GM21825 (cell line): ENCODE measurements around the gene KCNT1.

Experiments used
- ATAC-seq: cut with Tn5 transposase; IDR thresholded peaks from one replicate; pipeline ENCODE4 v1.9.1; 2021; ENCODE audit warnings: mild to moderate bottlenecking, moderate library complexity; ENCODE audit not compliant: unreplicated experiment

Gene KCNT1

DNA sequence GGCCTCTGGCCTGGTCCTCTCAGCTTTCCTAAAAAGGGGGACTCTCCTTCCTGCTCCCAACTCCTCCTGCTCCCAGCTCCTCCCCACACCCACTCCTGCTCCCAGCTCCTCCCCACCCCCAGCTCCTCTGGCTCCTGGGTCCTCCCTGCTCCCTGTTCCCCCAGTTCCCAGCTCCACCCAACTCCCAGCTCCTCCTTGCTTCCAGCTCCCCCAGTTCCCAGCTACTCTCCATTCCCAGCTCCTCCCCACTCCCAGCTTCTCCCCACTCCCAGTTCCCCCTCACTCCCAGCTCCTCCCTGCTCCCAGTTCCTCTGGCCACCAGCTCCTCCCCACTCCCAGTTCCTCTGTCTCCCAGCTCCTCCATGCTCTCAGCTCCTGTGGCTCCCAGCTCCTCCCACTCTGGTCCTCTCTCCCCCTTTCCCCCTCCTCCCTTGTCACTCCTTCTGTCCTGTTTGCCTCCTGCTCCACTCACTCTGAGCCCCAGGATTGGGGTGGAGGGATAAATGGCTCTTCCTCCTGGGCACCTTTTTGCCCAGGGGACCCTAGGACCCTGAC is 75.7 kb downstream of the KCNT1 start:
- ATAC-seq, result no peak

- ATAC-seq, result no peak
Measured at GRCh38 chr9:135778421-135778820, 76.4 kb downstream of the KCNT1 start.

- no peak for ATAC-seq
Measured at GRCh38 chr9:135779571-135779970, 77.6 kb downstream of the KCNT1 start.

GRCh38 chr9:135780086-135780485 is 78.1 kb downstream of the KCNT1 start:
- no peak for ATAC-seq

DNA sequence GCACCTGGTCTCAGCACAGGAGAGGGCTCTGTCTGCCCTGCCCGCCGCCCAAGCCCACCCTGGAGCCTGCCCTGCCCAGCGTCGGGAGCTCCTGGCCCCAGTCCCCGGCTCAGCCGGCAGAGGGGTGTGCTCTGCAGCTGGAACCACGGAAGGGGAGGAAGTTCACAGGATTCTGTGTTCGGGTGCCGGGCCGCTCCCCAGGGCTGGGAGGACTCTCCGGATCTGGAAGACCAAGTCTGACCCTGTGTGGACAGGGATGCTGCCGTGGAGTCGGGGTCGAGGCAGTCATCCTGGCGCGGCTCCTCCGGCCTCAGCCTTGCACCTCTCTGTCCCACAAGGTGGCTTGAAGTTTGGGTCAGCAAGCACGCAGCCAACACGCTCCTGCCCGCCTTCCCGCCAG is 78.6 kb downstream of the KCNT1 start:
- no peak for ATAC-seq

DNA sequence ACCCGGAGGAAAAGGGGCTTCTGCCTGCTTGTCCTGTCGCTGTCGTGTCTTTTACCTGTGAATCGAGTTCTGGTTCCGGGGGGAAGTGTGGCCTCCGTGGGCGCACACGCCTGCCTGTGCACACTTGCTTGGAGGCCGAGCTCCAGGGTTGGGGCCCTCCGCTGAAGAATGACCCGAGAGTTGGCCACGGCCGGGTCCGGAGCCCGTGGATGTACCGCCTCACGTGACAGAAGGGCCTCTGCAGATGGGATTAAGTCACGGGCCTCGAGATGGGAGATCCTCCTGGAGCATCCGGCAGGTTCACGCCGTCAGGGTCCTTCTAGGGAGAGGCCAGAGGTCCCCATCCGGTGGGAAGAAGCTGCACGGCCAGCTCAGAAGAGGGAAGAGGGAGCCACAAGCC is 81.0 kb downstream of the KCNT1 start:
- no peak for ATAC-seq

DNA sequence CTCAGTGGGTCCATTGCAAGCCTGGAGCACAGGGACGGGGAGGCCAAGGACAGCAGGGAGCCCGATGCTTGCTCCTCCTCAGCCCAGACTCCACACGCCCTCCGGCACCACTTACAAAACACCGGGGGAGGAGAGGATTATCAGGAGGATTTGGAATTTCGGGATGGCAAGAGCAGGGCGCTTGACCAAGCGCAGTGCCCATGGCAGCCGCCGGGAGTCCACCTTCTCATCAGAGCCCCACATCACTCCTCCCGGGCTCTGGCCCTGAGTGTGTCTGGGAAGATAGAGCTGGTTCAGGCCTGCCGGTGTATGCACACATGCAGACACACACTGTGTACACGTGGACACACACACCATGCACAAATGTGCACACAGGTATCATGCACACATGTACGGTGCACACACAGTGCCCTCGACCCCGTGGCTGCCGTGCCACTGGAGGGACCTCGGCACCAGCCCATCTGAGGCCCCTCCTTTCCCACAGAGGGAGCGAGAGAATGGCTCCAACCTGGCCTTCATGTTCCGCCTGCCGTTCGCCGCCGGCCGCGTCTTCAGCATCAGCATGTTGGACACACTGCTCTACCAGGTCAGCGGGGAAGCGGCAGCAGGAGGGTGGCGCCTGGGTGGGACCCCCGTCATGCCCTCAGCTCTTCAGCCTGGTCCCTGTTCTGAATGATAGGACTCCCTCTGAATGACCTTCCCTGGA is 81.7 kb downstream of the KCNT1 start:
- ATAC-seq, result no peak

DNA sequence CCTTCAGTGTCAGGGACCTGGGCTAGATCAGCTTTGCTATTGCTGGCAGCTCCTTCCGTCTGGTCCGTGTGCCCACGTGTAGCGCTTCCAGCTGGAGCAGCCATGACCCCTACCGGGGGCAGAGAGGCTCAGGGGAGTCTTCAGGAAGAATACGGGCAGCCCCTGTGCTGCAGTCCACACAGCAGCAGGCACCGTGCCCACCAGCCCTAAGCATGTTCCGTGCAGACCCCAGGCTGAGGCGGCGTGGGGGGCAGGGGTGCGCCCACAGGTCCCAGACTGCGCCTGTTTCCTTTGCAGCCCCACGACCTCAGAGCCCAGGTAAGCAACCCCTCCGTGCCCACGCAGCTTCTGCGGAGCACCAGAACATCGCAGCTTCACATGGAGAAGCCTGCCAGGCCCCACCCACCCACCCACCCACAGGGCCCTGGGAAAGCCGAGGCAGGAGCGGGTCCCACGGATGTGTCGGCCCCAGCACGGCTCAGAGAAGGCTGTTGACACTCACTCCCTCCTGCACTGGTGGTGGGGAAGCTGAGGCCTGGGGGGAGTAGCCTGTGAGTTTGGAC is 83.1 kb downstream of the KCNT1 start:
- ATAC-seq, result no peak

DNA sequence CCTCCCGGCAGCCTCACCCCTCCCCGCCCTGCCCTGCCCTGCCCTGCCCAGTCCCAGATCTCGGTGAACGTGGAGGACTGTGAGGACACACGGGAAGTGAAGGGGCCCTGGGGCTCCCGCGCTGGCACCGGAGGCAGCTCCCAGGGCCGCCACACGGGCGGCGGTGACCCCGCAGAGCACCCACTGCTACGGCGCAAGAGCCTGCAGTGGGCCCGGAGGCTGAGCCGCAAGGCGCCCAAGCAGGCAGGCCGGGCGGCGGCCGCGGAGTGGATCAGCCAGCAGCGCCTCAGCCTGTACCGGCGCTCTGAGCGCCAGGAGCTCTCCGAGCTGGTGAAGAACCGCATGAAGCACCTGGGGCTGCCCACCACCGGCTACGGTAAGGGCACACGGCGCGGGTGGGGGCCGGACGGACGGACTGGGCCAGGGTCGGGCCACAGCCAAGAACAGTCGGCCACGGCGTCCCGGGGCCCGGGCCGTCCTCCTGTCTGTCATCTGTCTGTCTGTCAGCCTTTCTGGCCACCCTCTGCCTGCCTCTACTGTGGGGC is 84.2 kb downstream of the KCNT1 start:
- ATAC-seq, result no peak

- no peak for ATAC-seq
Measured at GRCh38 chr9:135787317-135787716, 85.3 kb downstream of the KCNT1 start.

DNA sequence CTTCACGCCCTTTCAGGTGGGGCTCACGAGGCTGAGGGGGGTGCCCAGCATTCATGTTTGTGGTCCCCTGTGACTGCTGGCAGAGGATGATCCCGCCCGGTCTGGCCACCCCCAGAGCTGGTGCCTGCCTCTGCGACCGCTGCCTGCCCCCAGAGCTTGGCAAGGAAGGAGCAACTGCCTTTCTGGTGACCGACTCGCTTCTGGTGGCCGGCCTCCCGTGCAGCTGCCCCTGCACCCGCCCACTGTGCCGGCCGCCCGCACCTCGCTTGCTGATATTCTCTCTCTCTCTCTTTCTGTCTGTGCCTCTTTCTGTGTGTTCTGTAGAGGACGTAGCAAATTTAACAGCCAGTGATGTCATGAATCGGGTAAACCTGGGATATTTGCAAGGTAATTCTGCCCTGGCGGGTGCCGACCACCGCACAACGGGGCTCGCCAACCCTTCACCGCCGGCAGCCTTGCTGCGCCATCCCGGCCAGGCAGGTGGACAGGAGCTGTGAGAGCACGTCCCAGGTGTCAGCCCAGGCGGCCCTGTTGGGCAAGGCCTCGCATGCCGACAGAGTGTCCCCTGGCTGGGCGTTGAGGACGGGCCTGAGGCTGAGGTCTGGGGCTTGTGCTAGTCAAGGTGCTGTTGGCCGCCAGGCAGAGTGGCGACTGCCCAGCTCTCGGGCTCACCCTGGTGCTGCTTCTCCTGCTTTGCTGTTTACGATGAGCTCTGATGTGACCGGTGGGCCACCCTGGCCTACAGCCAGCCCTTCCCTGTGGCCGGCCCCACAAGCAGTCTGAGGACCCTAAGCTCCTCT is 86.0 kb downstream of the KCNT1 start:
- ATAC-seq, result no peak

DNA sequence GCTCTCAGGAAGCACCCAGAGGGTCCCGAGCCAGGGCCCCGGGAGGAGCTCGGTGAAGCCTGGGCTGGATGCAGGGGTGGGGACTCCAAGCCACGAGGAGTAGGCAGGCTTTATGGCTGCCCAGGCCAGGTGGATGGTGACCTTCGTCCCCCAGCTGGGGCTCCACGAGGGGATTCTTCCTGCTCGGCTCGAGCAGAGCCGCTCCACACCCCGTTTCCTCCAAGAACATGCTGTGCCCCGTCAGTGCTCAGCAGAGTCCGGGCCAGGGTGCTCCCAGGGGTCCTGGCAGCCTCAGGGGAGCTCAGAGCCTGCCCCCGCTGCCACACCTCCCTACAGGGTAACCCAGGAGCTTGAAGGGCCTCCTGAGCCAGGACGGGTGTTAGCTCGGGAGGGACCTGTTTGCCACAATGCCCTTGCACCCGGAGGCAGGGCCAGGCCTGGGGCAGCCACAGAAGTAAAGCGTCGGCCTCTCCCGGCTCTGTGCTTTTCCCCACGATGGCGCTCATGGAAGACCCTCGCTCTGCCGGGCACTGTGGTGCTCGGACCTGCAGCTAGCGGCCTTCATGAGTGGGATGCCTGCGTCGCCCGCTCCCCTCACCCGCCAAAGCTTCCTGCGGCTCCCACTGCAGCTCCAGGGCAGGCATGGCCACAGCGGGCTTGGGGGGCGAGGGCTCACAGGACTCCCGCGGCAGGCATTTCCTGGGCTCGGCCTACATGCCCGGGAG is 86.8 kb downstream of the KCNT1 start:
- no peak for ATAC-seq

- ATAC-seq, result no peak
Measured at GRCh38 chr9:135789838-135790291, 87.9 kb downstream of the KCNT1 start.

DNA sequence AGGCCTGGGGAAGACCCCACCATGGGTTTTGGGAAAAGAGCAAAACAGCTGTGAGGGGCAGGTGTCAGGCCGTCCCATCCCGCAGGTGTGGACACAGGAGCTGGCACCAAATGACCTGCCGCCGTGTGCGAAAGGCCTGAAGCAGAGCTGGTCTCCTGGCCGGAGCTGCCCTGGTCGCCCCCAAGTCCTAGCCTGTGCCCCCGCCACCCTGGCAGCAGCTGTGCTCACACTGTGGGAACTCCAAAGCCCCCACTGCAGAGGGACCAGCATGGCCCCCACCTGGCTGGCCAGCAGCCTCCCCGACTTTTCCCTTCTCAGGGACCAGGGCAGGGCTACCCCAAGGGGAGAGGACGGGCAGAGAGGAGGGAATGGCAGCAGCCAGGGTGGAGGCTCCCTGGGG is 88.4 kb downstream of the KCNT1 start:
- no peak for ATAC-seq

DNA sequence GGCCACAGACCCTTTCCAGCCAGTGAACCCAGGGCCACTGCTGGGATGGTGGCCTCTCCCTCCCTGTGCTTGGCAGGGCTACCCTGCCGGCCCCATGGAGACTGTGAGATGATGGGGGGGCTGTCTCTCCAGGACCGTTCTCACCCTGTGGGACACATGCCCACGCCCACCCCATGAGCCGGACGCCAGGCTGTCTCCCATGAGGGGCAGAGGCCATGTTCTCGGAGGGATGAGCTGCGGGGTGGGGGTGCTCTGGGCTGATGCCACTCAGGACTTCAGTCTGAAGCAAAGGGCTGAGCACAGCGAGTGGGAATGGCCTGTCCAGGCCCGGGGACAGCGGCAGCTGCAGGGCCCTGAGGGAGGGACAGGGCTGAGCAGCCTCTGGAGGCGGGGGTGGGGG is 88.9 kb downstream of the KCNT1 start:
- no peak for ATAC-seq

DNA sequence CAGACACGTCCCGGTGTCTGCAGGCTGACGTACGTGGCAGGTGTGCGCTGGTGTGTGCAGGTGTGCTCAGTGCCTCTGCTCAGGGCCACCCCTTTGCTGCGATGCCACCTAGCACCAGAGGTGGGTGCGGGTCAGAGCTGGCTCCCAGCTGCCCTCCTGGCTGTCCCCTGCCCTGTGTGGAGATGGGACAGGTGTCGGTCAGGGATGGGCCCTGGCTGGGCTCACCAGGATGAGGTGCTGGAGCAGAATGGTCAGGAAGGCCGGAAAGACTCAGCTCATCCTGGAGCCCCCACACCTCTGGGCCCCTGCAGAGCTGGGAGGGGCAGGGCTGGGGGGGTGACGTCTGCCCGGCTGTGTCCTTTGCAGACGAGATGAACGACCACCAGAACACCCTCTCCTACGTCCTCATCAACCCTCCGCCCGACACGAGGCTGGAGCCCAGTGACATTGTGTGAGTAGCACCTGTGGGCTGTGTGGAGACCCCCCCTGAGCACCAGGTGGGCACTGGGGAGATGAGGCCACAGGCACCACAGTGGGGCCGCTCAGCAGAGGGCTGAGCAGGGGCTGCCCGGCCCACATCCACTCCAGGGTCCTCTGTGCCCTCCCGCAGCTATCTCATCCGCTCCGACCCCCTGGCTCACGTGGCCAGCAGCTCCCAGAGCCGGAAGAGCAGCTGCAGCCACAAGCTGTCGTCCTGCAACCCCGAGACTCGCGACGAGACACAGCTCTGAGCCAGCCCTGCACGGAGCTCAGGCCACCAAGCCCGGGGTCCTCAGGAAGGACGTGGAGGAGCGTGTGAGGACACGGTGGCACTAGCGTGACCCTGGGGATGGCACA is 89.7 kb downstream of the KCNT1 start:
- no peak for ATAC-seq

- ATAC-seq, result no peak
Measured at GRCh38 chr9:135792268-135793128, 90.5 kb downstream of the KCNT1 start.

- ATAC-seq, result no peak
Measured at GRCh38 chr9:135793221-135794056, 91.5 kb downstream of the KCNT1 start.
